ENCODE measurements around the gene GBGT1. TPM values are rescaled to one million over a fixed set of nuclear protein-coding genes. Genes with fewer than 3 reads are reported as not detected.

GBGT1 gene
- total and polyA plus RNA-seq, 9 of the 15 experiments (the other 6 are each of a cell fraction or from before 2014, with no cell fraction given) = 0.55 to 25.8 (median 13.7) TPM

DNA sequence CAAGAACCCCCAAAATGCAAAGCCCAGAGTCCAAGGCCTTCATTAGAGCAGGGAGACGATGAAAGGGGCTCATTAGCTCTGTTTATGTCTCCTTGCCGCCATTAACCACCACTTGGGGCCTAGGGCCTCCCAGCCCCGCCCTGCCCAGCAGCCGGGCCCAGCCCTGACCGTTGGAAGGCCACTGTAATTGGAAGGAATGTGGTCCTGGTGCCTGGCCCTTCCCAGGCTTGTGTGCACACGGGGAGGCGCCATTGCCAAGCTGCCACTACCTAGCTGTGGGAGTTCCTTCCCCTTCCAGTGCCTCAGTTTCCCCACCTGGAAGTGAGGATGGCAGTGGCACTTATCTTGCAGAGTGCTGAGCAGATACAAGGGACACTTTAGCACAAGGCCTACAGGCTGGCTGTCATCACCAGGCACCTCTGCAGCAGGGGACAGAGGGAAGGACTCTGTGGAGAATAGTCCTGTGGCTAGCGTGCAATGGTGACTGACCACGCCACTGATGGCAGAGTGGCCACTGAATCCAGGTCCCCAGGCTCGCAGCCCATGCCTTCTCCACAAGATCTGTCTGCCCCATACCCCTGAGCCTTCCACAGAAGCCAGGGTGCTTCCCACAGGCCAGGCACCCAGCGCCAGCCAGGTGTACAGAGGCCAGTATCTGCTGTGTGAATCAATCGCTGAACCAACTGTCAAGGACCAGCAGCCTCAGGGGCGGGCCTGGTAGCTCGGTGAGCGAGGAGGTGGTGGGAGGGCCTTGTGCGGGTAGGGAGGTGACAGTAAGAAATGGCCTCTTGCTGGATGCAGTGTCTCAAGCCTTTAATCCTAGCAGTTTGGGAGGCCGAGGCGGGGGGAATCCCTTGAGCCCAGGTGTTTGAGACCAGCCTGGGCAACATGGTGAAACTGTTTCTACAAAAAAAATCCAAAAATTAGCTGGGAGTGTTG, 20.8 kb downstream of the GBGT1 start (continued):
- TF ChIP-seq YY1 (IDR thresholded peaks at IDR 0.05; ENCODE audit: borderline replicate concordance in 1 of 3, control insufficient read depth in 1 of 3, extremely low read depth in 1 of 3, insufficient read depth in 3 of 3, insufficient read length in 1 of 3, insufficient replicate concordance in 2 of 3, low read depth in 1 of 3, low read length in 2 of 3) (peak in 1 of 3 experiments; percentile 18), RB1 (IDR thresholded peaks at IDR 0.05; ENCODE audit: low read depth) (peak; percentile 9; the same call in 1 of the 2 replicates), CBX5 (IDR thresholded peaks at IDR 0.05; ENCODE audit: borderline replicate concordance, low read depth) (no peak), CBFB (CRISPR knock-in tag; IDR thresholded peaks at IDR 0.05) (0 out of 2 replicates have a peak, but pooled peaks have one; percentile 70), E2F8 (IDR thresholded peaks at IDR 0.05; ENCODE audit: low read depth, partially characterized antibody) (no peak), ZNF764 (CRISPR knock-in tag; IDR thresholded peaks at IDR 0.05; ENCODE audit: low read depth) (no peak), ZBTB43 (CRISPR knock-in tag; IDR thresholded peaks at IDR 0.05) (no peak), HDAC8 (tag; IDR thresholded peaks at IDR 0.05) (no peak)

Measured in K562 (cell line).